ENCODE measurements around the gene DNAJC7. TPM values are rescaled to one million over a fixed set of nuclear protein-coding genes. Genes with fewer than 3 reads are reported as not detected.

Gene DNAJC7
- total RNA-seq, 1 donor, result 75.3 TPM

GRCh38 chr17:42056635-42057034 lies 39.4 kb upstream of the DNAJC7 start:
- DNase-seq (ENCODE audit: insufficient read length, low spot score, missing footprints), result no peak
- H3K27me3 ChIP-seq (ENCODE audit: insufficient read depth, low read length), result peaks cover 37% of the 10 kb centered on the region

GRCh38 chr17:42055496-42055895 lies 38.3 kb upstream of the DNAJC7 start:
- no peaks in the 10 kb centered on the region for H3K36me3 ChIP-seq (ENCODE audit: insufficient read depth, low read length)
- DNase-seq (ENCODE audit: insufficient read length, low spot score, missing footprints), result no peak

More at GRCh38 chr17:42056635-42057034, 39.4 kb upstream of the DNAJC7 start:
- H3K27ac ChIP-seq (ENCODE audit: low read depth, low read length), result no peak overlapping the region
- H3K4me3 ChIP-seq (ENCODE audit: insufficient read depth, low read length), result no peak overlapping the region
- H3K79me2 ChIP-seq (ENCODE audit: insufficient read depth, low read length), result no peaks in the 10 kb centered on the region
- H2AFZ ChIP-seq (ENCODE audit: low read length), result no peak overlapping the region
- H4K20me1 ChIP-seq (ENCODE audit: insufficient read depth, low read length), result no peaks in the 10 kb centered on the region
- H3K4me1 ChIP-seq (ENCODE audit: insufficient read depth, low read length), result no peaks in the 10 kb centered on the region
- no peaks in the 10 kb centered on the region for H3K9me3 ChIP-seq (ENCODE audit: low read depth, low read length)
- no peak overlapping the region for H3K4me2 ChIP-seq (ENCODE audit: insufficient read depth, low read length)
- TF ChIP-seq CTCF (IDR thresholded peaks at IDR 0.05; ENCODE audit: extremely low read depth, low read depth, low read length), result no peak
- no peaks in the 10 kb centered on the region for H3K36me3 ChIP-seq (ENCODE audit: insufficient read depth, low read length)

GRCh38 chr17:42055027-42055426 lies 37.8 kb upstream of the DNAJC7 start:
- Histone ChIP-seq H3K9me3 (ENCODE audit: low read depth, low read length) (no peaks in the 10 kb centered on the region), H3K4me3 (ENCODE audit: insufficient read depth, low read length) (no peak overlapping the region), H3K27me3 (ENCODE audit: insufficient read depth, low read length) (peaks cover 46% of the 10 kb centered on the region), H4K20me1 (ENCODE audit: insufficient read depth, low read length) (no peaks in the 10 kb centered on the region), H2AFZ (ENCODE audit: low read length) (no peak overlapping the region), H3K4me2 (ENCODE audit: insufficient read depth, low read length) (no peak overlapping the region), H3K4me1 (ENCODE audit: insufficient read depth, low read length) (no peaks in the 10 kb centered on the region), H3K27ac (ENCODE audit: low read depth, low read length) (no peak overlapping the region), H3K79me2 (ENCODE audit: insufficient read depth, low read length) (no peaks in the 10 kb centered on the region), H3K36me3 (ENCODE audit: insufficient read depth, low read length) (no peaks in the 10 kb centered on the region)
- no peak for TF ChIP-seq CTCF (IDR thresholded peaks at IDR 0.05; ENCODE audit: extremely low read depth, low read depth, low read length)
- DNase-seq (ENCODE audit: insufficient read length, low spot score, missing footprints), result no peak

More at GRCh38 chr17:42055496-42055895, 38.3 kb upstream of the DNAJC7 start:
- Histone ChIP-seq H2AFZ (ENCODE audit: low read length) (no peak overlapping the region), H3K4me1 (ENCODE audit: insufficient read depth, low read length) (no peaks in the 10 kb centered on the region), H3K4me2 (ENCODE audit: insufficient read depth, low read length) (no peak overlapping the region), H3K79me2 (ENCODE audit: insufficient read depth, low read length) (no peaks in the 10 kb centered on the region), H3K4me3 (ENCODE audit: insufficient read depth, low read length) (no peak overlapping the region), H3K27ac (ENCODE audit: low read depth, low read length) (no peak overlapping the region), H4K20me1 (ENCODE audit: insufficient read depth, low read length) (no peaks in the 10 kb centered on the region), H3K9me3 (ENCODE audit: low read depth, low read length) (no peaks in the 10 kb centered on the region), H3K27me3 (ENCODE audit: insufficient read depth, low read length) (peaks cover 46% of the 10 kb centered on the region)
- no peak for TF ChIP-seq CTCF (IDR thresholded peaks at IDR 0.05; ENCODE audit: extremely low read depth, low read depth, low read length)

- Histone ChIP-seq H3K9me3 (ENCODE audit: low read depth, low read length) (no peaks in the 10 kb centered on the region), H2AFZ (ENCODE audit: low read length) (no peak overlapping the region), H3K27ac (ENCODE audit: low read depth, low read length) (no peak overlapping the region), H3K27me3 (ENCODE audit: insufficient read depth, low read length) (peaks cover 56% of the 10 kb centered on the region), H3K79me2 (ENCODE audit: insufficient read depth, low read length) (no peaks in the 10 kb centered on the region), H3K4me1 (ENCODE audit: insufficient read depth, low read length) (no peaks in the 10 kb centered on the region), H3K4me2 (ENCODE audit: insufficient read depth, low read length) (no peak overlapping the region), H4K20me1 (ENCODE audit: insufficient read depth, low read length) (no peaks in the 10 kb centered on the region), H3K4me3 (ENCODE audit: insufficient read depth, low read length) (no peak overlapping the region), H3K36me3 (ENCODE audit: insufficient read depth, low read length) (no peaks in the 10 kb centered on the region)
- DNase-seq (ENCODE audit: insufficient read length, low spot score, missing footprints), result no peak
- TF ChIP-seq CTCF (IDR thresholded peaks at IDR 0.05; ENCODE audit: extremely low read depth, low read depth, low read length), result no peak
Observed at GRCh38 chr17:42053731-42054500, 36.7 kb upstream of the DNAJC7 start.

Data from osteoblast (primary cell).